Right forelimb (tissue), 1 donor: ENCODE measurements around the gene ACTR3C.

Experiments
- DNase-seq: peaks from one replicate; pipeline ENCODE4 v3.0.0-alpha.2; 2018

The ACTR3C gene

DNA sequence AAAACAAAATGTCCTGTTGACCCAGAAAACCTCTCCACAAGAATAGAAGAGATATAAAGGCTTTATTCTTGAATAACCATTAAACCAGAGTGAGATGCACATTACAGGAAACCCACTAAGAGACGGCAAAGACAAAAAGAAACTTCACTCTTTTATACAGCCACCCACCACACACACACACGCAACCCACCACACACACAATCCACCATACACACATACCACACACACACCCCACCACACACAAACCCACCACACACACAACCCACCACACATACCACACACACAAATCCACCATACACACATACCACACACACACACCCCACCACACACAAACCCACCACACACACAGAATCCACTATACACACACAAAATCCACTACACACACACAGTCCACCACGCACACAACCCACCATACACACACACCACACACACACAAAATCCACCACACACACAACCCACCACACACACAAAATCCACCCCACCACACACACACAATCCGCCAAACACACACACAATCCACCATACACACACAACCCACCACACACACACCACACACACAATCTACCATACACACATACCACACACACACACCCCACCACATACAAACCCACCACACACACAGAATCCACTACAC is 35.8 kb upstream of the ACTR3C start:
- DNase-seq = no peak

DNA sequence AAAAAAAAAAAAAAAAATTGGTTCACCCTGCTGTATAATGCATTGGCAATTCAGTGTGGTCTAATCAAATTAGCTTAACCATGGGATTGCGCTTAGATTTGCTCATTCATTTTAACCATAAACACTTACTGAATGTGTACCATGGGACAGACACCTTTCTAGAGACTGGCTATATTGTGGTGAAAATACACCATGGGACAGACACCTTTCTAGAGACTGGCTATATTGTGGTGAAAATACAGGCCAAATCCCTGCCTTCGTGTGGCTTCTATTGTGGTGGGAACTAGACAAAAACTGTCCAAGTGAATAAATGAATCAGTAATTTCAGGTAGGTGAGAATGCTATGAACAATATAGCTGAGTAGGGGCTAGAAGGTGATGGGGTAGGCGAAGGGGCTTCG is 35.1 kb upstream of the ACTR3C start:
- no peak for DNase-seq

DNA sequence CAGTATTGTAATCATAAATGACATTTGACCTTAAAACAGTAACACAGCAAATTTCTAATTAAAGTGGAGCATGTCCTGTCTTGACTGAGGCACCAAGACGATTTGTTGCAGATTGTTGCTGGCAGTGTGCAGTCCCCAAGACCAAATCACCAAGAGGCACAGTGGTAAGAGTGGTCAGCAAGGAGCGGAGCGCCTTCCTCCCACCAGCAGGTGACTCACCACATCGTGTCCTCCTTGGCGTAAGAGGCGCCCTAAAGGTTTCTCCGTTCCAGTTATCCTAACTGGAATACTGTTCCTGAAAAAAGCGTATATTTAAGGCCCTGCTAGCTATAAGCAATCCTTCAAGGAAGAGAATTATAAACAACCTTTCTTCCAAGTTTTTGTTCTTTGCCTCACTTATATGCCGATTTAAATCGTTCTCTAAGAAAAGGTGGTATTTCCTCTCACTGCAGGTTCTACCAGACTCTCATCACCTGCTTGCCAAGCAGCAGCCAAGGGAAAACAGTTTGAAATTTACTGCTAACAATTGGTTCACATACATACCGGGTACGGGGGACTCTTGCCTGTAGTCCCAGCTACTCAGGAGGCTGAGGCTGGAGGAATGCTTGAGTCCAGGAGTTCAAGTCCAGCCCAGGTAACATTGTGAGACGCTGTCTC is 34.6 kb upstream of the ACTR3C start:
- DNase-seq = no peak

DNA sequence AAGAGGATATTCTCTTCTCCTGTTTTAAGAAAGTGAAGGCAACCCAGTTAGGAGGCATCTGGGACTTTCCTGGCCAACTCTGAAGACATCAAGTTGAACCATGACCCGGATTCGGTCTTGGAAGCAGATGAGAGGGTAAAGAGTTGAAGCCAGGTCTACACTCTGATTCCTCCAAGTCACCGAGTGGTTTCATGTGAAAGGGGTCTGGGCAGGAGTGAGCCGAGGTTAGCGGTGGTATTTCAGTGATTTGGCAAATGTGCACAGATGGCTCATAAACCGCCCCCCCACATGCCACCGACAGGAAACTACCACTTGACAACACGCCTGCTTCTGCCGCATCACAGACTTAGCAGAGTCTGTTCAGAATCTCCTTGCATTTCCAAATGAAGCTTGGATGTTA is 33.9 kb upstream of the ACTR3C start:
- no peak for DNase-seq

DNA sequence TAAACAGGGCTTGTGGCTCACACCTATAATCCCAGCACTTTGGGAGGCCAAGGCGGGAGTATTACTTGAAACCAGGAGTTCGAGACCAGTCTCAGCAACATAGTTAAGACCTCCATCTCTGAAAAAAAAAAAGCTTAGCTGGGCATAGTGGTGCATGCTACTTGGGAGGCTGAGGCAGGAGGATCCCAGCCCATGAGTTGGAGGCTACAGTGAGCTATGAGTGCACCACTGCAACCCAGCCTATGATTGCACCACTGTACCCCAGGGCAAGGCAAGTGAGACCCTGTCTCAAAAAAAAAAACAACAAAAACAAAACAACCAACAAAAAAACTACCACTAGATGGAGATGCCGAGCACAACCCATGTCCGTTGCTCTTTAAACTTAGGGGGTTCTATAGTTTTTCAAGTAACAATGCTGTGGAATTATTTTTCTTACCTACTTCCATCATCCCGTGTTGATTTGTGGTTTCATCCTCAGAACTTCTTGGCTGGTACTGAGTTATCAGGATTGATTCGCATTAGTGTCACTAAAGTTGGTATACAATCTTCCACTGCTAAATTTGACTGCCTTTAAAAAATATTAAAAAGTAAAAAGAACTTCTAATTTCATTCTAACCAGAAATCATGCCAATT is 33.0 kb upstream of the ACTR3C start:
- peak; percentile 5 for DNase-seq

DNA sequence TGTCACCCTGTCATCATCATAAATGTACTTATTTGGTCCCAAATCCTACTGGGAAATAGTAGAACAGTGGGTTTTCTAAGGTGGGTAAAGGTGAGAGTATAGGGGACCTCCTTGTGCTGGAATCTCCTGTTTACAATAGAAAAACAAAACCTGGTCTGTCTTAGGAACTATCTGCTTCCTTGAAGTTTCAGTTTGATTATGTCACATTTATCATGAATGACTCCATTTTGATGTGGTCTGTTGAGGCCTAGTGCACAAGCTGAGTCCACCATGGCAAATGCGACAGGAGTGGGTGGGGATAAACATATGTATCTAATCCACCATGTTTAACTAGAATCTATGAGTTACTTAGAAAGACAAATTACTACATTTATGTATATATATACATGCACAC is 32.3 kb upstream of the ACTR3C start:
- DNase-seq = no peak

DNA sequence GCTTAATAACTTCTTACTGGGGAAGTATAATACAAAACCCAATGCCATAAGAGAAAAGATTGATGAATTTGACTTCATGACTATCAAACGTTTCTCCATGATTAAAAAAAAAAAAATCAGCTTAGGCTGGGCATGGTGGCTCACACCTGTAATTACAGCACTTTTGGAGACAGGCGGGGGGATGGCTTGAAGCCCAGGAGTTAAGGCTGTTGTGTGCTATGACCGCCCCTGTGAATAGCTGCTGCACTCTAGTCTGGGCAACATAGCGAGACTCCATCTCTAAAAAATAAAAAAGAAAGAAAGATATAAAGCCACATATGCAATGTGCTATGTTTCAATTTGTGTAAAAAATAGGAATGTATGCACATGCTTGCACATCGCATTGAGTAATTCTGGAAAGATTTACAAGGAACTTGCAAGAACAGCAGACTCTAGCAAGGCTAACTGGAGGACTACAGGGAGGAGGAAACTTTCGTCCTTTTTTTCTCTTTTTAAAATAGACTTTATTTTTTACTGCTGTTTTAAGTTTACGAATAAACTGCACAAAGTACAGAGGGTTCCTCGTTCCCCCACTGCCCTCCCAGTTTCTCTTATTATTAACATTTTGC is 28.3 kb upstream of the ACTR3C start:
- DNase-seq = no peak

DNA sequence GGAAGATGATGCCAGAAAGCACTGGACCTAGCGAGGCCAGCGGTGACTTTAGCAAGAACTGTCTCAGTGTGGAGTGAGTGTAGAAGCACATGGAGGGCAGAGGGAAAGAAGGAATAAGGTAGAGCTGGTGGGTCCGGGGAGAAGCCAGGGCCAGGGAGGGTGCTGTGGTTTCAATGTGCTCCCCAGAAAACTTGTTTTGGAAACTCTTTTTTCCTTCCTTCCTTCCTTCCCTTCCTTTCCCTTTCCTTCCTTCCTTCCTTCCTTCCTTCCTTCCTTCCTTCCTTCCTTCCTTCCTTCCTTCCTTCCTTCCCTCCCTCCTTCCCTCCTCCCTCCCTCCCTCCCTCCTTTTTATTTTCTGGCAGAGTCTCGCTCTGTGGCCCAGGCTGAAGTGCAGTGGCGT is 23.6 kb upstream of the ACTR3C start:
- no peak for DNase-seq

DNA sequence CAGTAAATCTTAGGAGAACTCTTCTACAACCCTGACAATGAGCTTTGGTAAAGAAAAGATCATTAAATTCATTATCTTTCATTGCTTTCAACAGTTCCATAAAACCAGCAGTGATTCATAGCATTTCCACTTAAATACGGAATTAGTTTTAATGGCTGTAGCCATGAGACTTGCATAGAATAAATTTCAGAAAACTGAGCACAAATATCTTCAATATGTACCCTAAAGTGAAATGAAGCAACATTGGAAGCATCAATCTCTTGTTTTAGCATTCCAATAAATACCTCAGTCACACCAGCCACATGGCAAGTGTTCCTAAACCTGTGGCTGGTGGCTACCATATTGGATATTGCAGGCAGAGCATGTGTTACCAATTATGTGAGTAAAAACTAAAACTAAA is 21.7 kb upstream of the ACTR3C start:
- DNase-seq = no peak

DNA sequence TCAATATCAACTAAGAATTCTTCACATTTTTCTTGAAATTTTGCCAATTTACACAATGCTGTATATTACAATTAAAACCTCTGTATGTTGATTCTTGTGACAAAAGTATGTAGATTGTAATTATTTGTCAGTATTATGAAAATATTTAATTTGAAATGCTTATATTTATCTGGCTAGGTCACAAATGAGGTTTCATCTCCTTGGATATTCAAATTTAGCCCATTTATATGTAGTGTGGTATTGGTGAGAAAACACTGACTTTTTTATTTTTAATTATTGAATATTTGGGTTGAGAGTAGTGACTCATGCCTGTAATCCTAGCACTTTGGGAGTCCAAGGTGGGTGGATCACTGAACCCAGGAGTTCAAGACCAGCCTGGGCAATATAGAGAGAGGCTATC is 21.0 kb upstream of the ACTR3C start:
- no peak for DNase-seq

DNA sequence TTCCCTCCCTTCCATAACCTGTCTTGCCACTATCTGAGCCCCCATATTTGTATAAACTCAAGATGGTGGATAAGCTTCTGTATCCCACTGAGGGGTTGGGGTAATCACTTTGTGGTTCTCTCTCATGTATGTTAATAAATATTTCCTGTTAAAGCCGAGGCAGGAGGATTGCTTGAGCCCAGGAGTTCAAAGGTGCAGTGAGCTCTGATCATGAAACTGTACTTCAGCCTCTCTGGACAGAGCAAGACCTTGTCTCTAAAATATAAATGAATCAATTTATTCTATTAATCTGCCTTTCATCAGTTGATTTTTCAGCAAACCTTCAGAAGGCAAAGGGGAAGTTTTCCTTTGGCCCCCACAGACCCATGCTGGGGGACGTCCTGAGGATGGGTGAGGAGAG is 19.9 kb upstream of the ACTR3C start:
- peak; percentile 20 for DNase-seq

DNA sequence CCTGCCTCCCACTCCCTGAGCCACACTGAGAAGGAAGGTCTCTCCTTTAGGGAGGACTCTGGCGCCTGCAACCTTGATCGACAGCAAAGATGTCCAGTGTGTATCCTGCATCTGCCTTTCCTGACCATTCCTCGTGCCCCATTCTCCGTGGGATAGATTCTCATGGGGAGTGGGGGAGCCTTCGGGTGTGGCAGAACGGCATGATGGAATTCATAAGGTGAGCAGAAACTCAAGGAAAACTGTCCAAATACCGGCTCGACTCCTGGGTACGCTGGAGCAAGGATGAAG is 18.7 kb upstream of the ACTR3C start:
- DNase-seq = peak; percentile 31

DNA sequence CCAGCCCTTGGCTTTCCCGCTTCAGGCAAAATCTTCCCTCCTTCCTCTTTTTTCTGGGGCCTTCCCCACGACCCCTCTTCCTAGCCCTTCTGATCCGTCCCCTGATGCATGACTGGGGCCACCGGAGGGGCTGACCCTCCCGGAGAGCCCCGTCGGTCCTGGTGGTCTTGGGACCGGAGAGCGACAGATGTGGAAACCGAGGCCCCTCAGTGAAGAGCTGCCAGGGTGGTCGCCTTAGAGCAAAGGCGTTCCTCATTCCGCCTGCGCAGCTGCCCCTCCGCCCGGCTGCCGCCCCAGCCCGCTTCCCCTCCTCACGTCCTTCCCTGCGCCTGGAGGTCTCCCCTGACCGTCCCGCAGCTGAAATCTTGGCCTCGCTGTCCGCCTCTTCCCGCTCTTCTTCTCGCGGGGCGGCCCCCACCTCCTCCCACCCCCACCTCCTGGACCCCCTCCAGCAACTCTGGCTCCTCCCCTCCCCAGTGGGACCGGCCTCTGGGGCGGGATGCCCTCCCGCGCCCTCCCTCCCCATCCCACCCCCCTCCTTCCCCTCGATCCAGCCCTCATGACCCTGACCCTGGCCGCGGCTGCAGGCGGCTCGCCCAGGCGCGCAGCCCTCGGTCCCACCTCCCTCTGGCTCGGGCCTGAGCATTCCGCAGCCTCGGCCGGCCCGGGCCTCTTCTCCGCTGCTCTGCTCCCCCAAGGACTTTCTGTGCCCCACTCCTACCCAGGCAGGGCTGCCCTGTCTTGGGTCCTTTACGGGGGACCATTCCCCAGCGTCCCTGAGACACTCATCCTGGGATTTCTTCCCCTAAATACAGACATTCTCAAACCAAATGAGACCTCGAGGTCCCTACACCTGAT is 18.1 kb upstream of the ACTR3C start, which contains the start of gene RARRES2:
RARRES2 (minus strand) TSS at position 367 of the 858 bp plus-strand sequence. CDS start 1,020 bp downstream, outside the sequence.
- peak; percentile 68 for DNase-seq

DNA sequence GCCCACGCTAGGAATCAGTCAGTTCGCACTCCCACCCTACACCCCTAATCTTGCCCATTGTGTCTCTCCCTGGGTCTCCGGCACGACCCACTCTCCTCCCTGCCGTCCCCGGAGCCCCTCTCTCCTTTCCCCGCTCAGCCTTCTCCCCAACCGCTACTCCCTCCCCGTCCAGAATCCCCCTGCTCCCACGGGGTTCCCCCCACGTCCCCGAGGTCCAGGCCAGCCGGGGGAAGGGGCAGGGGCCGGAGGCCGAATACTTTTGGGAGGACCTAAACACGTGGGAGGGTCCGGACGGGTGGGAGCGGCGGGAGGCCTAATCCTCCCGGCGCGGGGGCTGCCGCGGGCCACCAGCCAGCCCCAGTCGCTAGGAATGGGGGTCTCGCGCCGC is 17.5 kb upstream of the ACTR3C start:
- no peak for DNase-seq

DNA sequence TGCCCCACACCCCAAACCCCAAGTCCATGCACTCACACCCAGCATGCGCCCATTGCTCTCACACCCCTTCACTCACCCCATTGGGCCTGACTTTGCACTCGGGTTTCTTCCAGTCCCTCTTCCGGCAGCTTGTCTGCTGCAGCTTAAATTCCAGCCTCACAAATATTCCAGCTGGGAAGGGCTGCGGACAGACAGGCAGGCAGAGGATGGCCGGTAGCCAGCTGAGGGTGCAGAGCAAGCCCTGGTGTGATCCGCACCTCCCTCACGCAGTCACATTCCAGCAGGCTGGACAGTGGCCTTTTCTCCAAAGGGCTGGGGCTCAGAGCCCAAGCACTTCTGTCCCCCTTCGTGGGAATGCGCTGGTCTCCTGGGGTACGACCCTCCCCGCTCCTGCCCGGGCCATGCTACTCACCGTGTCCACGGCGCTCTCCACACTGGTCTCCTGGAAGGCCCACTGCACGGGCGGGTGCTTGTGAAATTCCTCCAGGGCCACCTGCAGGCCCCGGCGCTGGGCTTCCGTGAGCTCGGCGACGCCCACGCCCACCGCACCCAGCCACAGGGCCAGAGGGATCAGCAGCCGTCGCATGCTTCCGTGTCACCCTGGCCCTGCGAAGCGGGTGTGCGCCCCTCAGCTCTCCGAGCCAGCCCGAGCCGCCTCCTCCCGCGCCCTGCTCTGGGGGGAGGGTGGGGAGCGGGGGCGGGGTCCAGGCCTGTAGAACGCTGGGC is 16.8 kb upstream of the ACTR3C start:
- peak; percentile 55 for DNase-seq

DNA sequence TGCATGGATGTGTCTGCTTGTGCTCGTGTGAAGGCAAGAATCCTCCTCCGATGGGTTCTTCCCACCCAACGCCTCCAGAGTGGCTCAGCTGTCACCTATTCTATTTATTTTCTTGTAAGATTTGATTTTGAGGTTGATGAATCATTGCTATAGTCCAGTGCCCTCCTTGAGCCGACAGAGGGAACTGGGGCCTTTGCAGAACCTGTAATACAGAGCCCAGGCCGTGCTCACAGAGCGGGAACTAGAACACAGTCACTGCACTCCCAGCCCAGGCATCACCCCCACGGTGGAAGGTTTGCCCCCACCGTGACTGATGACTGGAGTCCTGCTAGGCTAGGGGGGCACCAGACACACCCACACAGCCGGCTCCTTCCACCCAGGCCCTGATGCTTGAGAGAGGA is 16.1 kb upstream of the ACTR3C start:
- DNase-seq = no peak

DNA sequence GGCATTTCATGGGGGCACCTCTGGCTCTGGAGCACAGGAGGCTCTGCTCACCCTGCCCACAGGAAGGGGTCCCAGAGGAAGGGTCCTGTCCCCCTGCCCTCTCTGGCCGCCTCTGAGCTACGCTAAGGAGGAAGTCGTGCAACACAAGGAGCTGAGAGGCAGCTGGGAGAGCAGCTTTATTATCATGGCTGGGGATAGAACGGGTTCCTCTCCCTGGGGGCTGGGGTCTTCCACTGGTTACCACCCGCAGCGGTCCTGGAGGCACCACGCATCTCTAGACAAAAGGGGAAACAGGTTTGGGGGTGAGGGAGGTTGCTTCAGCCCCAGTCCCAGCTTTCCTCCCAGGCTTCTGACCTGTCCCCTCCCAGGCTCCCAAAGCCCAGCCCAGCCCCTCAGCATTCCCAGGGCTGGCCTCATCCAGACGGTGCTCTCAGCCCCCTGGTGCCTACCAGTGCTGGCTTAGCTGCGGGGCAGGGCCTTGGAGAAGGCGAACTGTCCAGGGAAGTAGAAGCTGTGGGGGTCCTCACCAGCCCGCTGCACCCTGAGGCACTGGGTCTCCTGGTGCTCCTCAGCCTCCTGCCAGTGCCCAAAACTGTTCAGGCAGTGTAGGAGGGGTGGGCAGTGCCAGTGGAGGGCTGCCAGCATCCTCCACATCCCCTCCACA is 15.0 kb upstream of the ACTR3C start:
- DNase-seq = peak; percentile 34

DNA sequence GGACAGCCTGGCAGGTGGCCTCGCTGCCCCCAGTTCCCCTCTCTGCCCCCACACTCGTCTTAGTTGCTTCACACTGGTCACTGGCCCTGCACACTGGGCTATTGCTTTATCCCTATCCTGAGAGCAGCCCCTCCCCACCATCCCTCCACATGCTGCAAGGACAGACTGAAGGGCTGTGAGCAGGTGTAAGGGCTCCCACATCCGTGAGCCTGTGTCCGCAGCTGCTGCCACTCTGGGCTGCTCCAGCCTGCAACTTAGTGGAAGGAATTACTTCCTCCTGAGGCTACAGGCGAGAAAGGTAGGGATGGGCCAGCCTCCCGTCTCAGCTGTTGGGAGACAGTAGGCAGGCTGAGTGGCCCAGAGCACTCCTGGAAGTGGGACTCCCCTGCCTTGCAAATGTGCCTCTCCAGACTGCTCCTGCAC is 14.3 kb upstream of the ACTR3C start:
- DNase-seq = no peak

DNA sequence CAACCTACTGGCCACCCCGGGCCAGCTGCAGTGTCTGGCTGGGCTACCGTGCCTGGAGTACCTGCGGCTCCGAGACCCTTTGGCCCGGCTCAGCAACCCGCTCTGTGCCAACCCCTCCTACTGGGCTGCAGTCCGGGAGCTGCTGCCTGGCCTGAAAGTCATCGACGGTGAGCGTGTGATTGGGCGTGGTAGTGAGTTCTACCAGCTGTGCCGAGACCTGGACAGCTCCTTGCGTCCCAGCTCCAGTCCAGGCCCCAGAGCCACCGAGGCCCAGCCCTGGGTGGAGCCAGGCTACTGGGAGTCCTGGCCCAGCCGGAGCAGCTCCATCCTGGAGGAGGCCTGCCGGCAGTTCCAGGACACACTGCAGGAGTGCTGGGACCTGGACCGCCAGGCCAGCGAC is 13.8 kb upstream of the ACTR3C start:
- DNase-seq = no peak

DNA sequence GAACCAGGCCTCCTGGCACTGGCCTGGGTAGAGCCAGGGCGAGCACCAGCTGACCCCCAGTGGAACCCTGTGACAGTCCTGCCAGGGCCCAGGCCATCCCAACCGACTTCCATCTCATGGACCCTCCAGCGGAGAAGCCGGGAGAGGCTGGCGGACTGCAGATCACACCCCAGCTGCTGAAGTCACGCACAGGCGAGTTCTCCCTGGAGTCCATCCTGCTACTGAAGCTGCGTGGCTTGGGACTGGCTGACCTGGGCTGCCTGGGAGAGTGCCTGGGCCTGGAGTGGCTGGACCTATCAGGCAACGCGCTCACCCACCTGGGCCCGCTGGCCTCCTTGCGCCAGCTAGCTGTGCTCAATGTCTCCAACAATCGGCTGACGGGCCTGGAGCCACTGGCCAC is 13.4 kb upstream of the ACTR3C start:
- DNase-seq = no peak

DNA sequence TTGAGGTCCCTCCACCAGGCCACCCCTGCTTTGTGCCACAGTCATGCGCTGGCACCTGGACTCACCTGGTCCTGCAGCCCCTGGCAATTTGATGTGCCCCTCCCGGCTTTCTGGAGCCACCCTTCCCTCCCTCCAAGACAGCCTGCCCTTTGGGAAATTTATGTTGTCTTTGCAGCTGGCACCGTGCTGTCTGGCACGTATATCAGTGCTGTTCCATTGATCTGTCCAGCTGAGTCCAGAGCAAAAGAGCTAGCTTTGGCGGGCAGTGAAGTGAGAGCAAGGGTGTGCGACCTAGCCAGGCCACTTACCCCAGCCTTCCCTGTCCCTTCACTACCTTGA is 12.4 kb upstream of the ACTR3C start:
- DNase-seq = no peak

DNA sequence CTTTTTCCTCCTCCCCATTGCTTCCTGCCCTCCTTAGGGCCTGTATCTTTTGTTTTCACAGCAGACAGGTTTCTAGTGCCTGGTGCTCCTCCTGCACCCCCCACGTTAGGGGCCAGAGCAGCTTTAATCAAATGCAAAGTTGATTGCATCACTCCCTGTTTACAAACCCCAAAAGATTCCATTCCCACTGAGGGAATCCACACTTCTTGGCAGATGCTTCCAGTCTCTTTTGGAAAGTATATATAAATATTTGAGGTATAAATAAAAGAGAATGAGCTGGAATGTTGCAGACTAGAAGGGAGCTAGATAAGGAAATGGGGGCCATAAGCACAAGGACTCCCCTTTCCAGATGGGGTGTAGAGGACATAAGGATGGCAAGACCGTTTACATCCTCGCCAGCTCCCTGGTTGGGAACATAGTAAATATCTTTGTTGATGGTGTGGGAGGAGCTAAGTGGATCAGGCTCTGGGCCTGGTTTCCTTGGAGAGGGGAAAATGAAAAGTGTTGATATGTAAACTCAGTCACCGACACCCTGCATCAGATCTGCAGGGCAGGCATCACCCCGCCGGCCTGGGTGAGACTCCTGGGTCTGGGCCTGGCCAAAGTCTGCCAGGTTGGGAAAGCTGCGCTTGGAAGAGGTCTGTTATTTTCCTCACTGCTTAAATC is 11.9 kb upstream of the ACTR3C start:
- peak; percentile 32 for DNase-seq
